ENCODE data around the gene PSRC1. TPM values are rescaled to one million over a fixed set of nuclear protein-coding genes. Genes with fewer than 3 reads are reported as not detected.

PSRC1 gene
- total RNA-seq, 1 donor from 2014 or later: 4.2 TPM

DNA sequence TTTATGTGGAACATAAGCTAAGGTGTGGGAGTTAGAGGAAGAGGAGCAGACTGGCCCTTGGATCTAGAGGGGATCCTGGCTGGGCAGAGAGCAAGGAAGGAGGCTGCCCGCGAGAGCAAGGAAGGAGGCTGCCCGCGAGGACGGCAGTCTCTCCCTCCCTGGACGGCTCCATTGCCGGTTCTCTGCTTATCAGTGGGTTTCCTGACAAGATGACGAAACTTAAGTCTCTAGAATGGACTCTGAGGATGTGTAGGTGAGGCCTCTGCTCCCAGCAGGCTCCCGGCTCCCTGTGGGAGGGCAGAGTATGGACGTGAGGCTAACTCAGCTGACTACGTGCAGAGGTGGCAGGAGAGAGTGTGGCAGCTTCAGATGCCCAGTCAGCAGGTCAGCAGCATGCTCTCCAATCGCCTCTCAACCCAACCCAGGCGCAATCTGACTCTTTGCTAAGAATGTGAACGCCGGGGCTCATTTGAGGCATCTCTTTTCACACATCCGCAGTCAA, 17.8 kb upstream of the PSRC1 start:
- H3K4me1 ChIP-seq: peaks cover 45% of the 10 kb centered on the region
- H3K27ac ChIP-seq: no peak overlapping the region
- no peak overlapping the region for H3K4me3 ChIP-seq
- DNase-seq (no peak), ATAC-seq (no peak)
- no peaks in the 10 kb centered on the region for H3K27me3 ChIP-seq (ENCODE audit: low read depth)
- intact Hi-C loops (cut with DNase I): no loop called here
- no peaks in the 10 kb centered on the region for H3K9me3 ChIP-seq
- TF ChIP-seq, protein P1, sequence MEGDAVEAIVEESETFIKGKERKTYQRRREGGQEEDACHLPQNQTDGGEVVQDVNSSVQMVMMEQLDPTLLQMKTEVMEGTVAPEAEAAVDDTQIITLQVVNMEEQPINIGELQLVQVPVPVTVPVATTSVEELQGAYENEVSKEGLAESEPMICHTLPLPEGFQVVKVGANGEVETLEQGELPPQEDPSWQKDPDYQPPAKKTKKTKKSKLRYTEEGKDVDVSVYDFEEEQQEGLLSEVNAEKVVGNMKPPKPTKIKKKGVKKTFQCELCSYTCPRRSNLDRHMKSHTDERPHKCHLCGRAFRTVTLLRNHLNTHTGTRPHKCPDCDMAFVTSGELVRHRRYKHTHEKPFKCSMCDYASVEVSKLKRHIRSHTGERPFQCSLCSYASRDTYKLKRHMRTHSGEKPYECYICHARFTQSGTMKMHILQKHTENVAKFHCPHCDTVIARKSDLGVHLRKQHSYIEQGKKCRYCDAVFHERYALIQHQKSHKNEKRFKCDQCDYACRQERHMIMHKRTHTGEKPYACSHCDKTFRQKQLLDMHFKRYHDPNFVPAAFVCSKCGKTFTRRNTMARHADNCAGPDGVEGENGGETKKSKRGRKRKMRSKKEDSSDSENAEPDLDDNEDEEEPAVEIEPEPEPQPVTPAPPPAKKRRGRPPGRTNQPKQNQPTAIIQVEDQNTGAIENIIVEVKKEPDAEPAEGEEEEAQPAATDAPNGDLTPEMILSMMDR (IDR thresholded peaks at IDR 0.05): no peak
- H3K36me3 ChIP-seq: no peaks in the 10 kb centered on the region

DNA sequence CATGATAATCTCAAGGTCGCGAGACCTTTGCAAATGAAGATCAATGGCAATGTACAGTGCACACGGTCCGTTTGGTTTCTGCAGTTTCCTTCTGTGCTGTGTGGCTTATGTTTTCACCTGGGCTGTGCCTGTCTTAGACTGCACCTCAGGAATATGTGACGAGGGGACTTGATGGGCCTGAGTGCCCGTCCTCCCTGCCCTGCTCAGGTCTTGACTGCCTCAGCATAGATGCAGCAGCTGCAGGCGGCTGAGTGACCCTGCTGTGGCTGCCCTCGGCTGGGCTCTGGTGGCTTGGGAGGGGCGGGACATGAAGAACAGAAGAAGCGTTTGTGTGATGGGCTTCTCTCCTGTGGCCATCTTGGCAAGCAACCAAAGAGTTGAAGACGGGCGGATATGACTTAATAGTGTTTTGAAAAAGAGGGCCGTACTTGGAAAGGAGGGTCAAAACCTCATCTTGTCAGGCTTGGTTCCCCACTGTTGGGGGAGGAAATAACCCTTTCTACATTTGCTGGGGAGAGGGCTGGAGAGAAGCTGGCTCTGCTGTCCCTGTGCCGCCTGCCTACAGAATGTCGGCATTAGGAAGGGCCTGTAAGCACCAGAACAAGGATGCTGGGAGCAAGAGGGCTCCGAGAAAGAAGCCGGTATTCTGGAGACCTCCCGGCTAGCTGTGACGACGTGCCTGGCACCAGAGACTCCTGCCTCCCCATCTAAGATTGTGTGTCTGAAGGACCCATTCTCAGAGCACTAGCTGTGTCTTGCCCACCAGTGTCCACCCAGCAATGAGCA, 16.8 kb upstream of the PSRC1 start:
- TF ChIP-seq, protein P1 (IDR thresholded peaks at IDR 0.05): no peak
- DNase-seq (no peak), ATAC-seq (peak; percentile 5 to 18)
- peaks cover 37% of the 10 kb centered on the region for H3K4me1 ChIP-seq
- no peaks in the 10 kb centered on the region for H3K36me3 ChIP-seq
- H3K27me3 ChIP-seq (ENCODE audit: low read depth): no peaks in the 10 kb centered on the region
- H3K27ac ChIP-seq: peak overlapping the region; percentile 73
- no peak overlapping the region for H3K4me3 ChIP-seq
- intact Hi-C loops (cut with DNase I): no loop called here
- no peaks in the 10 kb centered on the region for H3K9me3 ChIP-seq

DNA sequence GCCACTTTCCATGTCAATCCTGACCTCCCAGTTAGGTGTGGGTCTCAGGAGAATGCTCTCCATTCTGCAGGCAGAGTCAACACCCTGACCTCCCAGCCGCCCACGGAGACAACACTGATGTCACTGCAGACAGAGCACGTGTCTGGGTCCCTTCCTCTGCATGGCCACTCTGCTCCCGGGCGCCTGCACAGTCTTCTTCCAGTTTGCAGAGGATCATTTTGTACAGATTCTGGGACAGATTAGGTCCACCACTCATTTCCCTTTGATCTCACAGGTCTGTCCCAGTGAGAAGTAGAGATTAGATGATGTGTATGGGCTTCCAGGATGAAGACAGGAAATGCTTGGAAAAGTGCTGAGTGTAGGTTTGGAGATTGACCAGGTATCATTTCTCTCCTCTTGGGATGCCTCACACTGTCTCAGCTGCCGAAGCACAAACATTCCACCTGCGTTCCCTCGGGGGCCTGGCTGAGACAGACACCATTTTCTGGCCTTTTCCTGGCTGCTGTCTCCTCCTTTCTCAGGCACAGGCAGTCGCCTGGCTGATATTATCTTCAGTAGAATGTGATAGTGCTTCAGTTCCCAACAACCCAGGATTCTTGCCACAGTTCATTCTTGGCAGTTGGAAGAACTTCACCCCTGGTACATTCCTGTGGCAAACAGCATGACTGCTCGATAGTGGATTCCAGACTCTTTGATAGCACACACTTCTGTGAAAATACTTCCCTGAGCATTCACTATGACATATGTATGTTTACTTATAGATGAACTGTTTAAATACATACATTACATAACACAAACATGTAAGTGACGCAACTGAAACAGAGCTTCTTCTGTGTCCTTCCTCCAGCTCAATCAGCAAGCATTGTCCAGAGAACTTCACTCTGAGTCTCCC, 16.0 kb upstream of the PSRC1 start:
- Histone ChIP-seq H3K9me3 (no peaks in the 10 kb centered on the region), H3K36me3 (no peaks in the 10 kb centered on the region), H3K4me1 (peaks cover 28% of the 10 kb centered on the region), H3K4me3 (no peak overlapping the region), H3K27ac (peak overlapping the region; percentile 73), H3K27me3 (ENCODE audit: low read depth) (no peaks in the 10 kb centered on the region)
- TF ChIP-seq, protein P1 (IDR thresholded peaks at IDR 0.05): no peak
- peak; percentile 70 for DNase-seq
- peak; percentile 66 to 70 for ATAC-seq
- intact Hi-C loops (cut with DNase I): no loop called here

DNA sequence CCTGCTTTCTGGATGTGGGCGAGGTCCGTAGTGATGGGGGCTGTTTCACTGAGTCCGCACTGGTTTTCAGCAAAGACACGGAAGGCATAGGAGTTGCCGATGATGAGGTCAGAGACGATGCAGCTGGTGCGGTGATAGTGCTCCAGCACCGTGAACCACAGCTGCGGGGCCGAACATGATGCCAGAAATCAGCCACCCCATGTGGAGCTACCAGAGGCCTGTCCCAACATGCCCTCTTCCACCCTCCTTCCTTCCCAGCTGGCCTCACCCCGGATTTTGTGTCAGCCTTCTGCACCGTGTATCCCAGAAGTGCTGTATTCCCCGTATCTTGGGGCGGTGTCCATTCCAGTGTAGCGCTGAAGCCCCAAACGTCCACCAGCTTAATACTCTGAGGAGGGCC, 13.8 kb upstream of the PSRC1 start:
- no peaks in the 10 kb centered on the region for H3K27me3 ChIP-seq (ENCODE audit: low read depth)
- peaks cover 25% of the 10 kb centered on the region for H3K4me1 ChIP-seq
- no peak overlapping the region for H3K4me3 ChIP-seq
- intact Hi-C loops (cut with DNase I): no loop called here
- no peak for ATAC-seq
- H3K36me3 ChIP-seq: no peaks in the 10 kb centered on the region
- H3K9me3 ChIP-seq: no peaks in the 10 kb centered on the region
- no peak overlapping the region for H3K27ac ChIP-seq
- no peak for DNase-seq
- TF ChIP-seq, protein P1 (IDR thresholded peaks at IDR 0.05): no peak

DNA sequence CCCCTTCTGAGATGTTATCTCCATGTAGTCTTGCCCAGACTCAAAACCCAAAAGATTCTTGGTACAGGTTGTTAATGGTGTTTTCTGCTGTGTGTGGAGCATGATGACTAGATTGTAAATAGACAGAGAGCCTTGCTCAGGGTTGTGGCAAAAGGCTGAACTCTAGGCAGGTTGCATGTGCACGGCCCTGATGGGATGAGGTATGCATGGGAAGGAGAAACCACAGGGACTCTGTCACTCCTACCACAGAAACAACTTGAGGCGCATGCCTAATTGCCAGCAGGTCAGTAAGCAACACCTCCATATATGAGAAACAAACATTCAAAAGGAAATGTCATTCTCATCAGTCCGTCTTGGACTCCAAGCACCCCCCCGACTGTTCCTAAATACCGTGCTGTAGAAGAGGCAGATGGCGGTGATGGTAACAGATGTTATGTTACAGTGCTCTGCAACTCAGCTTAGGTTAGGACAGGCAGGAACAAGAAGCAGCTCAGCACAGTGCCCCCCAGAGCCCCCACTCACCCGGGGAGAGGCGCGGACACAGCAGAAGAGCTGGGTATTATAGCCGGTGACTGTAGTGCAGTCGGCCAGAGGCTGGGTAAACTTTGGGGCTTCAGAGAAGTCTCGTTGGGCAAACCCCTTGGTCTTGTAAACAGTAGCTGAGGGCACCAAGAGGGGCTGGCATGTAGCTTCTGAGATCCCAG, 12.9 kb upstream of the PSRC1 start:
- no peaks in the 10 kb centered on the region for H3K36me3 ChIP-seq
- no peaks in the 10 kb centered on the region for H3K27me3 ChIP-seq (ENCODE audit: low read depth)
- peaks cover 25% of the 10 kb centered on the region for H3K4me1 ChIP-seq
- no peaks in the 10 kb centered on the region for H3K9me3 ChIP-seq
- intact Hi-C loops (cut with DNase I): no loop called here
- H3K27ac ChIP-seq: no peak overlapping the region
- ATAC-seq: no peak
- TF ChIP-seq, protein P1 (IDR thresholded peaks at IDR 0.05): no peak
- DNase-seq: no peak
- H3K4me3 ChIP-seq: no peak overlapping the region

All from lower lobe of right lung (tissue), 2 donors.